Ureter (tissue), 1 donor: ENCODE data around the gene PRKAG1. TPM values are rescaled to one million over a fixed set of nuclear protein-coding genes. Genes with fewer than 3 reads are reported as not detected.

Experiments
- DNase-seq: peaks from one replicate; pipeline ENCODE4 v3.0.0-alpha.2; 2020; ENCODE audit warnings: low spot score
- total RNA-seq: library from RNA; stranded (reverse); gene quantifications from one replicate; pipeline ENCODE4 v1.2.4, GENCODE V29; 2023
- donor health status: DM: yes; HTN: yes; CAD: no.

The PRKAG1 gene
- total RNA-seq, 1 donor from 2014 or later: 72.6 TPM

GRCh38 chr12:49031573-49032161, 13.1 kb upstream of the PRKAG1 start:
- DNase-seq: no peak

GRCh38 chr12:49030714-49031572, 12.4 kb upstream of the PRKAG1 start:
- no peak for DNase-seq

DNA sequence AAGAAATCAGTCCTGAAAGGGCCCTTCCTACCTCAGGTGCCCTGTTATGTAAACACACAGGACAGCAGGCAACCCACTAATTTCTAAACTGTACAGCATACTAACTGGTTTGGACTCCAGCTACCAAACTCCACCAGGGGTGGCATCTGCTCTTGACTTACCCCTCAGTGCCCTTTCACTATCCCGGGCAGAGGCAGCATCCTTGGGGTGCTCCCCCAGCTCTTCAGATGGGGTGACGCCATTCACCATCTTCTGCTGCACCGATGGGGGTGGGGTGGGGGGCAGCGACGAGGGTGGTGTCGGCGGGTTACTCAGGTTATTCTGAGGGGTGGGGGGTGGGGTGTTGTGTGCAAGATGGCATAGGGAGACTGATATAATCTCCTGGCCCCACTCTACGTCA, 11.5 kb upstream of the PRKAG1 start:
- DNase-seq: no peak

DNA sequence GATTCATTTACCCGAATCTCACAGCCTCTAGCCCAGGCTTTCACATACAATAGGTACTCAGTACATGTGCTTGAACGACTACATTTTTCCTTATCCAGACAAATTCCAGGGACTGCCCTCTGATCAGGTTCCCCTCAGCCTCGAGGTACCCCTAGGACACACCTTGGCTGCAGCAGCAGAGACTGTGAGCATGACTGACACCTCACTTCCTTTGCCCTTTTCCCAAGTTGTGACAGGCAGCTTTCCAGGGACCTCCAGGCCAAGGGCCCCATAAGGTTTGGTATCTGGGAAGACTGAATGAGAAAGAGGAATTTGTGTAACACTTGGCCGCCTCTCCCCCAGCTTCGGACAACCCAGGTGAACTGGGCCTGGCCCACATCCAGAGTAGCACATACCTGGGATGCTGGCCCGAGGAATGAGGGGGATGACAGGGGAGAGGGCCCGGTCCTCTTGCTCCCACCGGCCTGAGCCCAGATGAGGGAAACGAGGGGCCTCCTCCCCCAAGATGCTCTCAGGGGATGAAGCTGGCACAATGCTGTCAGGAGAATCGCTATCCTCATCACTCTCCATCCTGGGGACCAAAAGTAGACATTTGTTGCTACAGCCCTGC, 10.2 kb upstream of the PRKAG1 start:
- DNase-seq: no peak

GRCh38 chr12:49027846-49028555, 9.4 kb upstream of the PRKAG1 start:
- DNase-seq: no peak

DNA sequence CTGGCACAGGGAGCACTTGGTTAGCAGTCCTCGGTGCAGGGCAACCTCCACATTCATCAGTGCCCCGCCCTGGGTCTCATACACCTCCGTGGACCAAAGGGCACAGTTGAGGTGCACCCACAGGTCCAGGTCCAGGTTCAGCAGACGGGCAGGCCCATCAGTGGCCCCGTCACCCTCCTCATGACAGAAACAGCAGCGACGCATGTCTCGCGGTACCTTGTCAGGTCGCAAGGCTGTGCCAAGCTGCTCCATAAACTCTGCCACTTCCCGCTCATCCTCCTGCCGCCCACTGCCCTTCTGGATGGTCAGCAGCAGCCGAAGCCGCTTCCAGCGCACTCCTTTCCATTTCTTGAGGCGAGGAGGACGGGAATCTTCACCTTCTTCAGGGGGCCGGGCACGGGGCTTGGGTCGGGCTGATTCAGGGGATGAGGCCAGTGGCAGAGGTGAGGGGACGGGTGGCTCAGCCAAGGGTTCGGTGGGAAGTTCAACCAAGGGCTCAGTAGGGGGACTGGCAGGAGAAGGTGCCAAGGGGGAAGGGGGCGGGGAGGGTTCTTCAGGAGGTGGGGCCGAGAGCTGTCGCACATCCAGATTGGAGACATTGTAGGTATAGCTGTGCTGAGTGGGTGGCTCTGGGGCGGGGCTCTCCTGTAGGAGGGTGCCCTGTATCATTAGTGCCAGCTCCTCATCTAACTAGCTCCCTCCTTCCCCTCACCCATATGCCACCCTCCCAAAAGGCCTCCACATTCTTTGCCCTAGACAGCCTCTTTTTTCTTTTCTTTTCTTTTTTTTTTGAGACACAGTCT, 8.3 kb upstream of the PRKAG1 start:
- no peak for DNase-seq

- no peak for DNase-seq
Measured at GRCh38 chr12:49026101-49026500, 7.5 kb upstream of the PRKAG1 start.

- no peak for DNase-seq
Measured at GRCh38 chr12:49025463-49025862, 6.9 kb upstream of the PRKAG1 start.

- DNase-seq: no peak
Measured at GRCh38 chr12:49024543-49024942, 6.0 kb upstream of the PRKAG1 start.

GRCh38 chr12:49023812-49024211, 5.2 kb upstream of the PRKAG1 start:
- DNase-seq: no peak

DNA sequence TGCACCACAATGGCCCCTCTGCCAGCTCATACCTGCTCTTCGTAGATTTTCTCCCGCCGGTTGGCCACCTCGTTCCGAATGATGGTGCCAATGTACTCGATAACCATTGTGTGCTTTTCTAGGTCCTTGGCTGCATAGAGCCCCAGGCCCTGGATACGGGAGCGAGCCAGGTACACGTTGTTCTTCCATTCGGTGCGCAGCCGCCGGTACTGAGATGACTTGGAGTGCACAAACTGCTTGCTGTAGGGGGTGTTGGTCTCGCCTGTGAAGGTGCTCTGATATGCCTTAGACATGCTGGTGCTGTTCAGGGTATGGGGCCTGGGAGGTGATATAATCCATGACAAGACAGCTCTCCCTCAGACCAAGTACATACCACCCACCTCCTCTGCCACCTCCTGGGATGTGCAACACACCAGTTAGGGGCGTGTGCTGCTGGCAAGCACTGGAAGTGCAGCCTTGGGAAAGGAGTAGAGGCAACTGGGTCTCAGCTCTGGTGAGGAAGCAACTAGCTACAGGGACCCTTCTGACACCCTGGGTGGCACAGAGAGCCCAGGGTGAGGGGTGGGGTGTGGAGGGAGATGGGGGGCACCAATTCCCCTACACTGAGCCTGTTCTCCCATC, 4.1 kb upstream of the PRKAG1 start:
- no peak for DNase-seq

- DNase-seq: no peak
Measured at GRCh38 chr12:49021292-49021915, 2.8 kb upstream of the PRKAG1 start.

- no peak for DNase-seq
Measured at GRCh38 chr12:49020441-49020840, 1.9 kb upstream of the PRKAG1 start.

GRCh38 chr12:49019443-49020324, 1.1 kb upstream of the PRKAG1 start:
- DNase-seq: no peak

DNA sequence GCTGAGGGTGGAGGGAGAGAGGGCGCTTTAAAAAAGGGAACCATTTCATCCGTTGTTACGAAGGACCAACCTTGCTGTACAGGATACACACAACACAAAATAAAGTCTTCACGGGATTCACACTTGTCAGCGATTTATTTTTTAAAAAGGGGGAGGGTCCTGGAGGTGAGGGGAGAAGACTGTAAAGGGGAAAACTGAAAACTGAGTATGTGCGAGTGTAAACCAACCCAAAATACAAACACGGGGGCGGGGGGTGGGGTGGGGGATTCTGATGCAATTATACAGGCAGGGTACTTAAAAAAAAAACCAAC, 499 bp upstream of the PRKAG1 start:
- DNase-seq: no peak

- DNase-seq: no peak
Measured at GRCh38 chr12:49017891-49018260, 700 bp downstream of the PRKAG1 start.

DNA sequence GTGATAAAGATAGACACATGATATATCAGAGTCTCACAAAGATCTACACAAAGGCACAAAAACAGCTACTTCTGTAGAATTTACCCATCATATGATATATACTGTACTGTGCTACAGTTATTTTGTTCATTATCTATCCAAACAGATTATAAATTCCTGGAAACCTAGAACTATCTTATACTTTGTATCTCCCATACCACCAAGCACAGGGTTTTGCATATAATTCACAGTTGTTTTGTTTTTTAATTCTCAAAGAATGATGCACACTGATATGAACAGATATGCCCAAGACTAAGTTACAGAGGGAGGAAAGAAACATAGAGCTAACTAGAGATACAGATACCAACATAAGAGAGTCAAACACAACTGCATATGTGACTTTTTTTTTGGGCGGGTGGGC, 3.4 kb downstream of the PRKAG1 start:
- no peak for DNase-seq

DNA sequence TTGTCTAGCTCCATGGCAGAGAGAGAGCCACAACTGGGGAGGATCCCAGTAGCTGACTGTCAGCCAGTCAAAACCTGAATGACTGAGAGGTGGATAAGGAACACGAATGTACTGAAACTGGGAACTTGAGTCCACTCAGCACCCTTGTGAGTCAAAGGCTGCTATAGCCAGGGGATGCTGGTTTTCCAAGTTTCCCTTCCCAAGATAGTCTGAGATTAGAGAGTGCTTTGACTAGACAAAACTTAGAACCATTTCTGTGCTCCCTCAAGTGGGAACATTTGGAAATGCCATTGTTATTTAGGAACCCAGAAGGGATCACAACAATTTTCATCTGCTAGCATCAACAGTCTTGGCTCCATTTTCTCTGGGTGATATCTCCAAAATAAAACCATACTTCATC, 4.0 kb downstream of the PRKAG1 start:
- DNase-seq: no peak

DNA sequence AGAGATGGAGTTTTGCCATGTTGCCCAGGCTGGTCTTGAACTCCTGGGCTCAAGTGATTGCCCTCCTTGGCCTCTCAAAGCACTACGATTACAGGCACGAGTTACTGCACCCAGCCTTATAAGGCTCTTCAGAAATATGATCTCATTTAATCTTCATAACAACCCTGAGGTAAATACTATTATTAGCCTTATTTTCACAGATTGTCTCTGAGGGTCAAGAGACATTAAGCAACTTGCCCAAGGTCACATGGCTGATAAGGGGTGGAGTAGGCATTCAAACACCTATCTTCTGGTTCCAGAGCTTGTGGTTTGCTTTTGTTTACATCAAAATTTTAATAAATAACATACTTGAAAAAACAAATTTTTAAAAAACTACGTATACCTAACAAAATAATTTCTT, 5.1 kb downstream of the PRKAG1 start:
- DNase-seq: no peak

DNA sequence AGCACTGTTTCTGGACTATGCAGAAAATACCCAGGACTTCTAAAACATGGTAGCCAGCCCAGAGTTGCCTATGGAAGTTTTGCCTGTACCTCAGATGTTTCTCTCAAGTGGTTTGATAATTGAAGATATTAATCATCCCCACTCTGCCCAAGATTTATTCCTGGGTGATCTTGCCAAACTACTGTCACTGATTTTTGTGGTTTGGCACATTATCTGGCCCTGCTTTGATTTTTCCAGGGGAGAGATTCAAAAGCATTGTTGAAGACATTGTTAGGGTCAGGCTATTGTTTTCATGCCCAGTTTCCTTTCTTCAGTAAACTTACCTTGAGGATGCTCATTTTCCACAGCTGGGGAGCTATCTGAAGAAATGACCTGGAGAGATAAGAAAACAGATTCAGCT, 5.8 kb downstream of the PRKAG1 start:
- no peak for DNase-seq
